Gastrocnemius medialis (tissue), 4 donors: ENCODE measurements around the gene EMX1.

Experiments
- CTCF ChIP-seq, 5 experiments: fragments of 450-650 bp in 3 of 5; fragments of 200-600 bp in 2 of 5; sonication (generic) in 2 of 5; IDR thresholded peaks in 4 of 5; conservative IDR thresholded peaks in 1 of 5; 1 replicate in 4 of 5; 2 replicates in 1 of 5; pipeline ENCODE4 v1.5.1; 2016 to 2019; ENCODE audit warnings: antibody characterized with exemption in 5 of 5, mild to moderate bottlenecking in 3 of 5, moderate library complexity in 3 of 5
- POLR2A ChIP-seq, 2 donors: fragments of 450-650 bp; IDR thresholded peaks; one replicate each; pipeline ENCODE4 v1.6.1; 2017; ENCODE audit warnings: antibody characterized with exemption in 2 of 2, mild to moderate bottlenecking in 2 of 2, moderate library complexity in 2 of 2

GRCh38 chr2:72953528-72953927 is 36.2 kb downstream of the EMX1 start:
- TF ChIP-seq CTCF (IDR thresholded peaks at IDR 0.05 in 4 of 5, conservative IDR thresholded peaks at IDR 0.05 in 1 of 5) (no peak), POLR2A (IDR thresholded peaks at IDR 0.05) (no peak)
